ENCODE results near the gene GAPDHS. TPM values are rescaled to one million over a fixed set of nuclear protein-coding genes. Genes with fewer than 3 reads are reported as not detected.
A peak's percentile ranks its signal among the peaks of the same experiment; 100 is the strongest.

The GAPDHS gene
- total RNA-seq, 4 donors from 2014 or later, result not detected

DNA sequence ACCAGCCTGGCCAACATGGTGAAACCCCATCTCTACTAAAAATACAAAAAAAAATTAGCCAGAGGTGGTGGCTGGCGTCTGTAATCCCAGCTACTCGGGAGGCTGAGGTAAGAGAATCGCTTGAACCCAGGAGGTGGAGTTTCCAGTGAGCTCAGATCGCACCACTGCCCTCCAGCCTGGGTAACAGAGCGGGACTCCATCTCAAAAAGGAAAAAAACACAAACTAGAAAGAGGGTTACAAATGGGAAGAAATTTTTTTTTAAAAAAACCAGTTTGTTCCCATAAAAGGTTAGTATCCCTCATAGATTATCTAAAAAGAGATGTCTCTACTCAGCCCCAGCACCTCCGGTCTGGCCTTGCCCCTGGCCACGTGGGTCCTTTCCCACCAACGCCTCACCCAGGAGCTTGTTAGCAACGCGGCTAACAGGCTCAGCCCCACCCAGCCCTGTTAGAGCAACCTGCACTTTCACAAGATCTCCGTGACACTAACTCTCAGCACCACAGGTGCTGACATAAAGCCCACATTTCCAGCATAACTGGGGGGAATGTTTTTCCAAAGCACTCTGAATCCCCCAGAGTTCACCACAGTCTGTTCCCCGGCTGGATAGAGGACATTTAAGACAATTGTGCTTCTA, 24.1 kb upstream of the GAPDHS start:
- DNase-seq (ENCODE audit: extremely low spot score), result no peak
- no peak overlapping the region for H3K27ac ChIP-seq (replicated peaks in 1 of 4)
- peak overlapping the region; percentile 40 to 56 (median 44) for H3K4me3 ChIP-seq
- TF ChIP-seq, protein P1, sequence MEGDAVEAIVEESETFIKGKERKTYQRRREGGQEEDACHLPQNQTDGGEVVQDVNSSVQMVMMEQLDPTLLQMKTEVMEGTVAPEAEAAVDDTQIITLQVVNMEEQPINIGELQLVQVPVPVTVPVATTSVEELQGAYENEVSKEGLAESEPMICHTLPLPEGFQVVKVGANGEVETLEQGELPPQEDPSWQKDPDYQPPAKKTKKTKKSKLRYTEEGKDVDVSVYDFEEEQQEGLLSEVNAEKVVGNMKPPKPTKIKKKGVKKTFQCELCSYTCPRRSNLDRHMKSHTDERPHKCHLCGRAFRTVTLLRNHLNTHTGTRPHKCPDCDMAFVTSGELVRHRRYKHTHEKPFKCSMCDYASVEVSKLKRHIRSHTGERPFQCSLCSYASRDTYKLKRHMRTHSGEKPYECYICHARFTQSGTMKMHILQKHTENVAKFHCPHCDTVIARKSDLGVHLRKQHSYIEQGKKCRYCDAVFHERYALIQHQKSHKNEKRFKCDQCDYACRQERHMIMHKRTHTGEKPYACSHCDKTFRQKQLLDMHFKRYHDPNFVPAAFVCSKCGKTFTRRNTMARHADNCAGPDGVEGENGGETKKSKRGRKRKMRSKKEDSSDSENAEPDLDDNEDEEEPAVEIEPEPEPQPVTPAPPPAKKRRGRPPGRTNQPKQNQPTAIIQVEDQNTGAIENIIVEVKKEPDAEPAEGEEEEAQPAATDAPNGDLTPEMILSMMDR (IDR thresholded peaks at IDR 0.05), result no peak
- no peak for TF ChIP-seq EP300 (IDR thresholded peaks at IDR 0.05)
- no peak for TF ChIP-seq POLR2A (IDR thresholded peaks at IDR 0.05; ENCODE audit: low read depth)
- H3K36me3 ChIP-seq, result no peaks in the 10 kb centered on the region
- peaks cover 0 to 19% (median 14%) of the 10 kb centered on the region in 4 donors for H3K4me1 ChIP-seq
- H3K27me3 ChIP-seq, result peaks cover 0 to 84% (median 12%) of the 10 kb centered on the region in 4 donors
- WGBS, result 27% methylated on average over 12 of the region's 12 CpGs
- intact Hi-C loops (cut with DNase I), result no loop called here
- no peaks in the 10 kb centered on the region for H3K9me3 ChIP-seq

DNA sequence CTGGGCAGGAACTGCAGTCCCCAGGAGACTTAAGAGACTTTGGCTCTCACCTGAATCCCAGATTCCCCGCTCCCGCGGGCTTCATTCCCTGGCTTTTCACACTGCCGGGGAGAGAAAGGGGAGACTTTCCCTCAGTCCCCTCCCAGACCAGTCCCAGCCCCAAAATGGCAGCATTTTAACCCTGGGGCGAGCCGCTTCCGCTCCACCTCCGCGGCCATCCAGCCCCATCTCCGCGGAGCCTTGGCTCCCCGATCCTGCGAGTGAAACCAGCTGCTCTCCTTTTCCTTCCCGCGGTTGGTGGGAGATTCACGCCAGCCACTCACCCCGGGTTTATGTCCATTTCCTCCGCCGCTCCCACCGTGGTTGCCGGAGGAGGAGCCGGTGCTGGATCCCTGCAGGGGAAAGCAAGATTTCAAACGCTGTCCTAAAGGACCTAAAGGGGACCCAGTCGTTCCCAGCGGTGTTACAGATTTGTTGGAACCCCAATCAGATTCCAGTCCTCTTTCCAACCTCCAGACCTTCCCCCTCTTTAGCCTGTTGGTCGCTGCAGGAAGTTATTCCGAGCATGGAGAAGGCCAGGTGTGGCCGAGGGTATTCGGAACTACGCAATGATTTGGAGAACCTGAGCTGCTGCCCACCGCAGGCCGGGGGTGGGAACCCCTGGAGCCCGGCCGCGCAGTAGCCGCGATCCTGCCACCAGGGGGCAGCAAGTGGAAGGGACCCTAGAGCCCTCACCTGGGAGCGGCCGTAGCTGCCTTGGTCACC, 23.2 kb upstream of the GAPDHS start:
- Histone ChIP-seq H3K4me3 (peak overlapping the region; percentile 40 to 56 (median 44)), H3K9me3 (no peaks in the 10 kb centered on the region), H3K27me3 (peaks cover 0 to 87% (median 14%) of the 10 kb centered on the region in 4 donors), H3K36me3 (no peaks in the 10 kb centered on the region), H3K27ac (replicated peaks in 1 of 4) (peak overlapping the region in 2 of 4 donors; percentile 7 to 20), H3K4me1 (peaks cover 0 to 22% (median 14%) of the 10 kb centered on the region in 4 donors)
- no peak for DNase-seq (ENCODE audit: extremely low spot score)
- intact Hi-C loops (cut with DNase I), result no loop called here
- 2% methylated on average over 36 of the region's 39 CpGs for WGBS
- TF ChIP-seq POLR2AphosphoS5 (IDR thresholded peaks at IDR 0.05) (peak in 1 of 2 donors; percentile 8), POLR2A (IDR thresholded peaks at IDR 0.05; ENCODE audit: low read depth) (no peak), EP300 (IDR thresholded peaks at IDR 0.05) (no peak)
- TF ChIP-seq, protein P1 (IDR thresholded peaks at IDR 0.05), result peak; percentile 75 to 97 (median 88)

DNA sequence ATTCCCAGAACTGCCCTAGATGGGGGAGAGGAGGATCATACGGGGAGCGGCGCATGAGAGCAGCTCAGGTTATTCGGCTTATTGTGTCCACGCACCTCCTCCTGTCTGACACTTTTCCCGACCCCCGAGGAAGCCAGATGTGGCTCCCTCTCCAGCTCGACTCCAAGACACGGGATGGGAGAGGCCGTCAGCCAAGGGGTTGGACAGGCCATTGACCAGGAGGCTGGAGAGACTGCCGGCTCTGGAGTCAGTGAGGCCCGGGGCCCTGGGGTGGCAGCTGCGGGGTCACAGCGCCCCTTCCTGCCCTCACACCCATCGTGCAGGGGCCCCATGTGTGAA, 22.7 kb upstream of the GAPDHS start:
- intact Hi-C loops (cut with DNase I), result no loop called here
- 14% methylated on average over 14 of the region's 15 CpGs for WGBS

DNA sequence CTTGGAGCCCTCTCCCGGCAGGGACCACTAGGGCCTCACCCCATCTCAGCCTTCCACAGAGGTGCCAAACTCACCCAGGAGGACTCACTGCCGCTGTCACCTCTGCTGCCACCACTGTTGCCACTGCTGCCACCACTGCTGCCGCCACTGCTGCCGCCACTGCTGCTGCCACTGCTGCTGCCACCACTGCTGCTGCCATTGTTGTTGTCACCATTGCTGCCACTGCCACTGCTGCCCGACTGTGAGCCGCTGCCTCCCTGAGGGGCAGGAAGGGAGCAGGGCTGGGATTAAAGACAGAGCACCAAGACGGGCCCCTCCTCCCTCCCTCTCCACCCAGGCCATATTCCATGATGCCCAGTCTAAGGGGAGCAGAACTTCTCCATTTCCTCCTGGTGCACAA, 21.9 kb upstream of the GAPDHS start:
- Histone ChIP-seq H3K4me3 (no peak overlapping the region), H3K36me3 (no peaks in the 10 kb centered on the region), H3K9me3 (no peaks in the 10 kb centered on the region), H3K4me1 (peaks cover 0 to 22% (median 14%) of the 10 kb centered on the region in 4 donors), H3K27ac (replicated peaks in 1 of 4) (no peak overlapping the region), H3K27me3 (peaks cover 0 to 76% (median 14%) of the 10 kb centered on the region in 4 donors)
- no peak for DNase-seq (ENCODE audit: extremely low spot score)
- TF ChIP-seq POLR2A (IDR thresholded peaks at IDR 0.05; ENCODE audit: low read depth) (no peak), EP300 (IDR thresholded peaks at IDR 0.05) (no peak), POLR2AphosphoS5 (IDR thresholded peaks at IDR 0.05) (no peak)
- TF ChIP-seq, protein P1 (IDR thresholded peaks at IDR 0.05), result no peak
- intact Hi-C loops (cut with DNase I), result no loop called here
- 79% methylated on average over 6 of the region's 7 CpGs for WGBS

More for the DNA sequence above, 22.7 kb upstream of the GAPDHS start:
- Histone ChIP-seq H3K36me3 (no peaks in the 10 kb centered on the region), H3K27me3 (peaks cover 0 to 82% (median 14%) of the 10 kb centered on the region in 4 donors), H3K9me3 (no peaks in the 10 kb centered on the region), H3K4me3 (peak overlapping the region in 3 of 4 donors; percentile 40 to 47 (median 42)), H3K4me1 (peaks cover 0 to 22% (median 14%) of the 10 kb centered on the region in 4 donors), H3K27ac (replicated peaks in 1 of 4) (no peak overlapping the region)
- no peak for DNase-seq (ENCODE audit: extremely low spot score)
- TF ChIP-seq, protein P1 (IDR thresholded peaks at IDR 0.05), result peak in 1 of 3 experiments; percentile 27
- no peak for TF ChIP-seq EP300 (IDR thresholded peaks at IDR 0.05)

Measured in esophagus muscularis mucosa (tissue), 4 donors.